Cardiac muscle cell (in vitro differentiated cells and primary cell): Measurements from ENCODE around the gene OR13F1. TPM values are rescaled to one million over a fixed set of nuclear protein-coding genes. Genes with fewer than 3 reads are reported as not detected.

Experiments
- DNase-seq, 2 donors: peaks; one replicate each; pipeline versions ENCODE4 v3.0.0 to v3.0.0-alpha.2; 2010 to 2017; ENCODE audit warnings: low read depth in 1 of 2, low spot score in 1 of 2
- H3K27ac ChIP-seq: fragments of 200-600 bp; sonication (generic); 2 replicates; pipeline ENCODE4 v1.5.1; 2016
- H3K27me3 ChIP-seq: fragments of 200-600 bp; sonication (generic); 2 replicates; pipeline ENCODE4 v1.6.0; 2016; ENCODE audit warnings: control low read depth
- H3K36me3 ChIP-seq: fragments of 200-600 bp; sonication (generic); 2 replicates; pipeline ENCODE4 v1.5.1; 2016; ENCODE audit warnings: control low read depth
- H3K4me1 ChIP-seq: fragments of 200-600 bp; sonication (generic); 2 replicates; pipeline ENCODE4 v1.8.1; 2017; ENCODE audit warnings: low read depth, mild to moderate bottlenecking, mixed run types
- H3K4me3 ChIP-seq: fragments of 200-600 bp; sonication (generic); 2 replicates; pipeline ENCODE4 v1.5.1; 2016; ENCODE audit warnings: mild to moderate bottlenecking
- H3K9me3 ChIP-seq: fragments of 200-600 bp; sonication (generic); 2 replicates; pipeline ENCODE4 v1.5.1; 2017; ENCODE audit warnings: low read depth, mild to moderate bottlenecking, control low read depth
- polyA plus RNA-seq: library from polyadenylated mRNA; unstranded; fragments of >200 nt; fragmentation: Nextera tagmentation; extraction: Ambion mirVana; gene quantifications from 2 replicates; pipeline ENCODE4 v1.2.1, GENCODE V29; 2016
- total RNA-seq: library from RNA; depleted of rRNA; stranded (reverse); fragments of >200 nt; gene quantifications from 2 replicates; pipeline ENCODE4 v1.2.3, GENCODE V29; 2016
- TF ChIP-seq, protein P1 (sequence below): IDR thresholded peaks from 2 replicates; pipeline ENCODE4 v1.5.1; 2012; ENCODE audit warnings: low read depth, mild to moderate bottlenecking, low read length

Gene OR13F1
- total and polyA plus RNA-seq, 2 experiments from 2014 or later, result not detected

DNA sequence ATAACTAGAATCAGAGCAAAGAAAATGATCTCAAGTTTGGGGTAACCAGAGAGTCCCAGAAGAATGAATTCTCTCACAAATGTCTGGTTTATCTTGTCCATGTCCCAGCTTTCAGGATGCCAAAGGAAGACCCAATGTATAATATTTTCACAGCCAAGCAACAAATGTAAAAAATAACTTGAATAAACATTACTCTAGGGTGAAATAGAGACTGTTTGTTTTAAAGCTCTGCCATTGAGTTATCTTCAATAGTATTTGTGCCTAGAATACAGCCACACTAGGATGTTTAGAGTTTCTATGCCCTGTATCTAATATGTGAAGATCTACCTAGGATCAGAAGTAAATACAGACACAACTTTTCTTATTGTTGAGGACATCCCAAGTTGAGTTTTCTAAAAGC, 23.0 kb downstream of the OR13F1 start, which contains the start of gene OR13C4:
Gene OR13C4 (minus strand): TSS at position 101 of the 400 bp plus-strand sequence. CDS start 0 bp downstream, at position 101.
- TF ChIP-seq, protein P1, sequence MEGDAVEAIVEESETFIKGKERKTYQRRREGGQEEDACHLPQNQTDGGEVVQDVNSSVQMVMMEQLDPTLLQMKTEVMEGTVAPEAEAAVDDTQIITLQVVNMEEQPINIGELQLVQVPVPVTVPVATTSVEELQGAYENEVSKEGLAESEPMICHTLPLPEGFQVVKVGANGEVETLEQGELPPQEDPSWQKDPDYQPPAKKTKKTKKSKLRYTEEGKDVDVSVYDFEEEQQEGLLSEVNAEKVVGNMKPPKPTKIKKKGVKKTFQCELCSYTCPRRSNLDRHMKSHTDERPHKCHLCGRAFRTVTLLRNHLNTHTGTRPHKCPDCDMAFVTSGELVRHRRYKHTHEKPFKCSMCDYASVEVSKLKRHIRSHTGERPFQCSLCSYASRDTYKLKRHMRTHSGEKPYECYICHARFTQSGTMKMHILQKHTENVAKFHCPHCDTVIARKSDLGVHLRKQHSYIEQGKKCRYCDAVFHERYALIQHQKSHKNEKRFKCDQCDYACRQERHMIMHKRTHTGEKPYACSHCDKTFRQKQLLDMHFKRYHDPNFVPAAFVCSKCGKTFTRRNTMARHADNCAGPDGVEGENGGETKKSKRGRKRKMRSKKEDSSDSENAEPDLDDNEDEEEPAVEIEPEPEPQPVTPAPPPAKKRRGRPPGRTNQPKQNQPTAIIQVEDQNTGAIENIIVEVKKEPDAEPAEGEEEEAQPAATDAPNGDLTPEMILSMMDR, result no peak
- no peak within 1 kb of the TSS for H3K27ac ChIP-seq
- no peaks in the 10 kb centered on the region for H3K36me3 ChIP-seq

DNA sequence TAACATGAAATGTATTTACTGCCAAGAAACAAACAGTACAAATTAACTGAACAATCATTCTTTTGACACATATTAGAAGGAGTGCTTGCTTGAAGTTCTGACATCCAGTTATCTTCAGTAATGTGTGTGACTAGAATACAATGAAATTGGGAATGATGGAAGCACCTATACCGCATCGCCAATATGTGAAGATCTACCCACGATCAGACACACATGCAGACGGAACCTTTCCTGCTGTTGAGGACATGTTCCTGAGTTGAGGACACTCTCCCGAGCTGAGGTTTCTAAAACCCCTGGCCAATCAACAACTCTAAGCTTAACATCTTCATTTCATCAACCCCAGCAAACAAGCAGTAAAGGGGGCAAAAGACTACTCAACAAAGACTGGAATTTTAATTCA, 32.7 kb downstream of the OR13F1 start, which contains the start of gene OR13C3:
Gene OR13C3 (minus strand): TSS at position 101 of the 400 bp plus-strand sequence. CDS start 133 bp downstream, outside the sequence.
- H3K9me3 ChIP-seq, result no peaks in the 10 kb centered on the region
- no peak within 1 kb of the TSS for H3K27ac ChIP-seq
- no peaks in the 10 kb centered on the region for H3K36me3 ChIP-seq
- TF ChIP-seq, protein P1, result no peak
- H3K4me1 ChIP-seq, result no peaks in the 10 kb centered on the region
- DNase-seq, result no peak
- H3K27me3 ChIP-seq, result no peaks in the 10 kb centered on the region
- no peak within 1 kb of the TSS for H3K4me3 ChIP-seq

More for the DNA sequence above, 23.0 kb downstream of the OR13F1 start, which contains the start of gene OR13C4:
- no peaks in the 10 kb centered on the region for H3K27me3 ChIP-seq
- H3K4me1 ChIP-seq, result no peaks in the 10 kb centered on the region
- no peak for DNase-seq
- no peaks in the 10 kb centered on the region for H3K9me3 ChIP-seq
- no peak within 1 kb of the TSS for H3K4me3 ChIP-seq

DNA sequence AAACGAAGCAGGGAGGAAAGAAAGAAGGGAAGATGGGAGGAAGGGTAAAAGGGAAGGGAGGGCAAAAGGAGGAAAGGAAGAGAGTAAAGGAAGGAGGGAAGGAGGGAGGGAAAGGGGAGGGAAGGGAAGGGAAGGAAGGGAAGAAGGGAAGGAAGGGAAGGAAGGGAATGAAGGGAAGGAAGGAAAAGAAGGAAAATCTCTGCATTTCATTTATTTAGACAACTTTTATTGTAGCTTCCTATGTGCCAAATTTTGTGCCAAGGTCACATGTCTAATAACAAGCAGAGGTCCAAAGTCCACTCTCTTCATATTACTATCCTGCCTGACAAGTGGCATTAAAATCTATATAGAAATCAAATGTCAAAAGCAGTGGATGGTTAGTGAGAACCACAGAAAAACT, 35.2 kb downstream of the OR13F1 start:
- TF ChIP-seq, protein P1, result no peak
- no peak for DNase-seq
- Histone ChIP-seq H3K4me1 (no peaks in the 10 kb centered on the region), H3K36me3 (no peaks in the 10 kb centered on the region), H3K9me3 (no peaks in the 10 kb centered on the region), H3K4me3 (no peak overlapping the region), H3K27me3 (no peaks in the 10 kb centered on the region), H3K27ac (no peak overlapping the region)

DNA sequence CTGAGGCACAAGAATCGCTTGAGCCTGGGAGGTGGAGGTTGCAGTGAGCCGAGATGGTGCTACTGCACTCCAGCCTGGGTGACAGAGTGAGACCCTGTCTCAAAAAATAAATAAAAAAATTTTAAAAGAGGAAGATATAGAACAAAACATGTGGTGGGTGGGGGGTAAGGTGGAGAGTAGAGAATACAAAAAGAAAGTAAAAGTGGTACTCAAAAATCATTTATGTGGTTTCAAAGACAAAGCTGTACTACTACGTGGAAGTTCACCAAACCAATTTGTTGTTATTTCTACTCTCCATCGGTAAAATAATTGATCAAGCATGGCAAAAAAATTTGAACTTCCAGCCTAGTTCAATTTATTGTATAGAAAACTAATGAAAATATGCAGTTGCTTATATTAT, 40.6 kb downstream of the OR13F1 start:
- no peak for DNase-seq
- Histone ChIP-seq H3K4me1 (no peaks in the 10 kb centered on the region), H3K27ac (no peak overlapping the region), H3K9me3 (no peaks in the 10 kb centered on the region), H3K36me3 (no peaks in the 10 kb centered on the region), H3K27me3 (no peaks in the 10 kb centered on the region), H3K4me3 (no peak overlapping the region)
- TF ChIP-seq, protein P1, result no peak

DNA sequence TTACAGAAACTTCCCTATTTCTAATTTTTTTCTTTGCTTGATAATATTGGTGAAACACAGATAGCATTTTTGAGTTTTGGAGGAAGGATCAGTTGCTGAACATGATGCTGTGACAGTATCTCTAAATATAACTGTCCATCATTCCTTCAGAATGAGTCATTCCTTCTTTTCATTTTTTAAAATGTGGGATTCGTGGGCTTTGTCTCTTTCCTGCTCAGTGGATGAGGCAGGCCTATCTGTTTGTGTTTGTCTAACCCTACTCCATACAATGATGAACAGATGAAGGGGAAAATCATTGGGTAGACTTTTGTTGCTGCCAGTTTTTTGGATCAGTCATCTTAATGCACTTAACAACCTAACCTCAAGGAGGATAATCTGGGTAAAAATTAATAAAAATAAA, 49.2 kb downstream of the OR13F1 start:
- no peak overlapping the region for H3K4me3 ChIP-seq
- no peaks in the 10 kb centered on the region for H3K9me3 ChIP-seq
- no peaks in the 10 kb centered on the region for H3K4me1 ChIP-seq
- no peaks in the 10 kb centered on the region for H3K36me3 ChIP-seq
- no peak for DNase-seq
- TF ChIP-seq, protein P1, result no peak
- no peaks in the 10 kb centered on the region for H3K27me3 ChIP-seq
- no peak overlapping the region for H3K27ac ChIP-seq

Other genes starting within 250 kb of the OR13F1 start
- 0.14 and 0.24 TPM in 2 replicates for gene OR13C4, start 22.9 kb downstream of the OR13F1 start, total RNA-seq
- not detected in 2 replicates for gene OR13C4, start 22.9 kb downstream of the OR13F1 start, polyA plus RNA-seq
- 0.24 TPM in 1 of 2 replicates, not detected in the other for gene OR13C3, start 32.6 kb downstream of the OR13F1 start, total RNA-seq
- not detected in 2 replicates for gene OR13C3, start 32.6 kb downstream of the OR13F1 start, polyA plus RNA-seq
- gene OR13C8, start 64.9 kb downstream of the OR13F1 start, total RNA-seq, result not detected in 2 replicates
- gene OR13C8, start 64.9 kb downstream of the OR13F1 start, polyA plus RNA-seq, result not detected in 2 replicates
- gene OR13C5, start 95.2 kb downstream of the OR13F1 start, total RNA-seq, result 0.18 TPM in 1 of 2 replicates, not detected in the other
- 0.93 TPM in 1 of 2 replicates, not detected in the other for gene OR13C5, start 95.2 kb downstream of the OR13F1 start, polyA plus RNA-seq
- gene OR13C2, start 101.4 kb downstream of the OR13F1 start, total RNA-seq, result 0.48 and 0.53 TPM in 2 replicates
- gene OR13C2, start 101.4 kb downstream of the OR13F1 start, polyA plus RNA-seq, result 0.51 TPM in 1 of 2 replicates, not detected in the other
- gene OR13C9, start 113.9 kb downstream of the OR13F1 start, total RNA-seq, result 1.4 TPM in 1 of 2 replicates, not detected in the other
- gene OR13C9, start 113.9 kb downstream of the OR13F1 start, polyA plus RNA-seq, result 0.57 and 1.2 TPM in 2 replicates
- not detected in 2 replicates for gene OR13D1, start 190.3 kb downstream of the OR13F1 start, total RNA-seq
- gene OR13D1, start 190.3 kb downstream of the OR13F1 start, polyA plus RNA-seq, result 0.31 TPM in 1 of 2 replicates, not detected in the other
- gene NIPSNAP3A, start 243.4 kb downstream of the OR13F1 start, total RNA-seq, result 61.7 and 78.0 TPM in 2 replicates
- gene NIPSNAP3A, start 243.4 kb downstream of the OR13F1 start, polyA plus RNA-seq, result 187 and 193 TPM in 2 replicates